ENCODE data around the gene NARS2. TPM values are rescaled to one million over a fixed set of nuclear protein-coding genes. Genes with fewer than 3 reads are reported as not detected.

The NARS2 gene
- total and polyA plus RNA-seq, 8 donors, result 5.1 to 15.0 (median 7.9) TPM

DNA sequence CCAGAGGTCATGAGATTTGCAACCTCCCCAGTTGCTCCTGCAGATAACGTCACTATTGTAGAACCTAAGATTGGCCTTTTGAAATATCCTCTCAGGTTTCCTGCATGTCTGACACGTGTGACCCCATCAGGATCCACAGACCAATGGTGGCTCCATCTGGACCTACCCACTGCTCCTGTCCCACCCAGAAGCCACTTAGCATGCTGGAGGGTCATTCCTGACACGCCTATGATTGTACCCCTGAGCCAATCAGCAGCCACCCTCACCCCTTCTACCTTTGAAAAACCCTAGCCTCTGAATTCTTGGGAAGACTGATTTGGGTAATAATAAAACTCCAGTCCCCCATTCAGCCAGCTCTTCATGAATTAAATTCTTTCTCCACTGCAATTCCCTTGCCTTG lies 20.1 kb upstream of the NARS2 start:
- H3K36me3 ChIP-seq, result no peaks in the 10 kb centered on the region
- TF ChIP-seq, protein P1, sequence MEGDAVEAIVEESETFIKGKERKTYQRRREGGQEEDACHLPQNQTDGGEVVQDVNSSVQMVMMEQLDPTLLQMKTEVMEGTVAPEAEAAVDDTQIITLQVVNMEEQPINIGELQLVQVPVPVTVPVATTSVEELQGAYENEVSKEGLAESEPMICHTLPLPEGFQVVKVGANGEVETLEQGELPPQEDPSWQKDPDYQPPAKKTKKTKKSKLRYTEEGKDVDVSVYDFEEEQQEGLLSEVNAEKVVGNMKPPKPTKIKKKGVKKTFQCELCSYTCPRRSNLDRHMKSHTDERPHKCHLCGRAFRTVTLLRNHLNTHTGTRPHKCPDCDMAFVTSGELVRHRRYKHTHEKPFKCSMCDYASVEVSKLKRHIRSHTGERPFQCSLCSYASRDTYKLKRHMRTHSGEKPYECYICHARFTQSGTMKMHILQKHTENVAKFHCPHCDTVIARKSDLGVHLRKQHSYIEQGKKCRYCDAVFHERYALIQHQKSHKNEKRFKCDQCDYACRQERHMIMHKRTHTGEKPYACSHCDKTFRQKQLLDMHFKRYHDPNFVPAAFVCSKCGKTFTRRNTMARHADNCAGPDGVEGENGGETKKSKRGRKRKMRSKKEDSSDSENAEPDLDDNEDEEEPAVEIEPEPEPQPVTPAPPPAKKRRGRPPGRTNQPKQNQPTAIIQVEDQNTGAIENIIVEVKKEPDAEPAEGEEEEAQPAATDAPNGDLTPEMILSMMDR (IDR thresholded peaks at IDR 0.05), result no peak
- H3K9me3 ChIP-seq, result no peaks in the 10 kb centered on the region
- H3K4me3 ChIP-seq, result no peak overlapping the region
- no peak for ATAC-seq
- DNase-seq, result no peak
- H3K27me3 ChIP-seq, result no peaks in the 10 kb centered on the region
- intact Hi-C loops (cut with DNase I), result no loop called here
- WGBS, 2 donors, result 75 to 89% methylated on average over 3 of the region's 3 CpGs
- no peak for FAIRE-seq
- H3K4me1 ChIP-seq, result no peaks in the 10 kb centered on the region
- H3K27ac ChIP-seq, result no peak overlapping the region

DNA sequence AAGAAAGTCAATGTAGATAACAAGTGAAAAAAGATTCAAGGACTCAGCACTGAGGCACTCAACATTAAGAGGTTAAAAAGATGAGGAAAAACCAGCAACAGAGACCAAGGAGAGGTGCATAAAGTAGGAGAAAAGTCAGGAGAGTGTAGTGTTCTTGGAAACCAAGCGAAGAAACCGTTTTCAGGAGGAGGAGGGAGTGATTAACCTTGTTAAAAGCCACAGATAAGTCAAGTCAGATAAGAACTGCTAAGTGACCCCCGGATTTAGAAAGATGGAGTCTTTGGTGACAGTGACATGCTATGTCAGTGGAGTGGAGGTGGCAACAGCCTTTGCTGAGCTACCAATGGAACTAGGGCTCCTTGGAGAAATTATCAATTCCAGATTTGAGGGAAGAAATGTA lies 13.9 kb upstream of the NARS2 start:
- FAIRE-seq (no peak), ATAC-seq (no peak), DNase-seq (no peak)
- H3K27me3 ChIP-seq, result no peaks in the 10 kb centered on the region
- no peak overlapping the region for H3K27ac ChIP-seq
- no peaks in the 10 kb centered on the region for H3K4me1 ChIP-seq
- no peaks in the 10 kb centered on the region for H3K9me3 ChIP-seq
- no peaks in the 10 kb centered on the region for H3K36me3 ChIP-seq
- no peak overlapping the region for H3K4me3 ChIP-seq
- TF ChIP-seq, protein P1 (IDR thresholded peaks at IDR 0.05), result no peak
- intact Hi-C loops (cut with DNase I), result no loop called here
- WGBS, 2 donors, result 37 to 38% methylated on average over 3 of the region's 3 CpGs

DNA sequence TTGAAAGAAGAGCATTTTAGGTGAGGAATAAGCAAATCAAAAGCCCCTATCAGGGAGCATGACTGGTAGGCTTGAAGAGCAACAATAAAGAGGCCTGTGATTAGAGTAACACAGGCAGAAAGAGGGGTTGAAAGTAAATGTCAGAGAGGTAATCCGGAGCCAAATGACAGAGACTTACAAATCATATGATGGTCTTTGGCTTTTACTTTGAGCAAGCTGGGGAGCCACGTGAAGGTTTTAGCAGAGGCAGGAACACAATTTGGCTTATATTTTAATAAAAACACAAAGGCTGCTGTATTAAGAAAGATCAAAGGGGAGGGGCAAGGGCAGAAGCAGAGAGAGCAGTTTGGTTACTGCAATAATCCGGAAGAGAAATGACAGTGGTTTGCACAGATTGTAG lies 12.8 kb upstream of the NARS2 start:
- H3K27ac ChIP-seq, result no peak overlapping the region
- DNase-seq, result no peak
- no peaks in the 10 kb centered on the region for H3K36me3 ChIP-seq
- no peak for FAIRE-seq
- intact Hi-C loops (cut with DNase I), result no loop called here
- ATAC-seq, result no peak
- H3K4me3 ChIP-seq, result no peak overlapping the region
- H3K9me3 ChIP-seq, result no peaks in the 10 kb centered on the region
- H3K4me1 ChIP-seq, result no peaks in the 10 kb centered on the region
- WGBS, 2 donors, result 68 to 74% methylated on average over 3 of the region's 3 CpGs
- H3K27me3 ChIP-seq, result no peaks in the 10 kb centered on the region
- TF ChIP-seq, protein P1 (IDR thresholded peaks at IDR 0.05), result no peak

DNA sequence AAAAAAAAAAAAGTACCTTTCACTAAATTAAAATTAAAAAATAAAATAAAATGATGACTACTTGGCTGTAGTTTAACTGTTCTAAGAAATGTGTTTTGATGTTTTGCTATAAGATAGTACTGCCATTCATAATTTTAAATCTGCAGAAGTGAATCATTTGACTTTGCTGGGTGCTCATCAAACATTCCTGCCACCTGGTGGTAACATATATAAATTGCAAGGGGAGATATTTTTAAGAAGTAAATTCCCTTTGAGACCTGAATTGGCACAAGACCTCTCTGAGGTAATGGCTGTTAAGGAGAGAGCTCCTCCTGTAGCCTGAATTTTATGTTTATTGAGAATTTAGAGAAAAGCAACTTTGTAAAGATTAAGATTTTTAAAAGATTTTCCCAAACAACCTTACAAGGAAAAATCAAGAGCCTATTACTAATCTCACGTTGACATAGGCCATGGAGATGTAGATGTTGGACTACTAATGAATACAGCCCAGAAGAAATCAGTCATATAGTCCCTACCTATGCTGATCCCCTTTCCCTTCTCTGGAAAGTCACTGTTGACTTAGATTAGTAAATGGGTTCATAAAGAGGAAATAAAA lies 11.9 kb upstream of the NARS2 start:
- no peaks in the 10 kb centered on the region for H3K9me3 ChIP-seq
- H3K27ac ChIP-seq, result no peak overlapping the region
- H3K4me3 ChIP-seq, result no peak overlapping the region
- H3K4me1 ChIP-seq, result no peaks in the 10 kb centered on the region
- intact Hi-C loops (cut with DNase I), result no loop called here
- peak in 2 of 4 donors; percentile 44 to 54 for ATAC-seq
- WGBS, 2 donors, result 97 to 99% methylated on average over 1 of the region's 1 CpG
- H3K27me3 ChIP-seq, result no peaks in the 10 kb centered on the region
- no peak for DNase-seq
- H3K36me3 ChIP-seq, result no peaks in the 10 kb centered on the region
- no peak for FAIRE-seq
- TF ChIP-seq, protein P1 (IDR thresholded peaks at IDR 0.05), result peak in 3 of 4 donors; percentile 17 to 31 (median 26)

DNA sequence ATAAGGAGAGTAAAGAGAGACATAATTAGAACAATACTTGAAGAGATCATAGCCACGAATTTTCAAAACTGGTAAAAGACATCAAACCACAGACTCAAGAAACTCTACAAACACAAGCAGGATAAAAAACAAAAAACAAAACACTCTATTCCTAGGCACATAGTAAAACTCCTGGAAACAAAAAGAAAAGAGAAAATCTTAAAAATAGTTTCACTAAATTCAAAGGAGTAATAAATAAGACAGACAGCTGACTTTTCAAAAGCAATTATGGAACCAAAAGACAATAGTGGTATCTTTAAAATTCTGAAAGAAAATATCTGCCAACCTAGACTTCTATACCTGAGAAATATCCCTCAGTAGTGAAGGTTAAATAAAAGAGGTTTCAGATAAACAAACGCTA lies 9.2 kb upstream of the NARS2 start:
- H3K9me3 ChIP-seq, result no peaks in the 10 kb centered on the region
- ATAC-seq (no peak), DNase-seq (no peak), FAIRE-seq (no peak)
- no peaks in the 10 kb centered on the region for H3K36me3 ChIP-seq
- TF ChIP-seq, protein P1 (IDR thresholded peaks at IDR 0.05), result no peak
- H3K4me3 ChIP-seq, result no peak overlapping the region
- H3K27me3 ChIP-seq, result no peaks in the 10 kb centered on the region
- no peaks in the 10 kb centered on the region for H3K4me1 ChIP-seq
- WGBS, 2 donors, result 80 to 82% methylated on average over 2 of the region's 2 CpGs
- no peak overlapping the region for H3K27ac ChIP-seq
- intact Hi-C loops (cut with DNase I), result no loop called here
